NCI-H82 (cell line): ENCODE measurements around the gene AACS.
"Not testable (repeated sequence)": the region's sequence is repeated elsewhere in the genome, so short reads cannot be mapped to it uniquely, and the experiment has no call there.

Experiments used
- DNase-seq: peaks from one replicate; lab custom pipeline; 2025; lab: John Stamatoyannopoulos, UW

AACS gene, protein sequence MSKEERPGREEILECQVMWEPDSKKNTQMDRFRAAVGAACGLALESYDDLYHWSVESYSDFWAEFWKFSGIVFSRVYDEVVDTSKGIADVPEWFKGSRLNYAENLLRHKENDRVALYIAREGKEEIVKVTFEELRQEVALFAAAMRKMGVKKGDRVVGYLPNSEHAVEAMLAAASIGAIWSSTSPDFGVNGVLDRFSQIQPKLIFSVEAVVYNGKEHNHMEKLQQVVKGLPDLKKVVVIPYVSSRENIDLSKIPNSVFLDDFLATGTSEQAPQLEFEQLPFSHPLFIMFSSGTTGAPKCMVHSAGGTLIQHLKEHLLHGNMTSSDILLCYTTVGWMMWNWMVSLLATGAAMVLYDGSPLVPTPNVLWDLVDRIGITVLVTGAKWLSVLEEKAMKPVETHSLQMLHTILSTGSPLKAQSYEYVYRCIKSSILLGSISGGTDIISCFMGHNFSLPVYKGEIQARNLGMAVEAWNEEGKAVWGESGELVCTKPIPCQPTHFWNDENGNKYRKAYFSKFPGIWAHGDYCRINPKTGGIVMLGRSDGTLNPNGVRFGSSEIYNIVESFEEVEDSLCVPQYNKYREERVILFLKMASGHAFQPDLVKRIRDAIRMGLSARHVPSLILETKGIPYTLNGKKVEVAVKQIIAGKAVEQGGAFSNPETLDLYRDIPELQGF

DNA sequence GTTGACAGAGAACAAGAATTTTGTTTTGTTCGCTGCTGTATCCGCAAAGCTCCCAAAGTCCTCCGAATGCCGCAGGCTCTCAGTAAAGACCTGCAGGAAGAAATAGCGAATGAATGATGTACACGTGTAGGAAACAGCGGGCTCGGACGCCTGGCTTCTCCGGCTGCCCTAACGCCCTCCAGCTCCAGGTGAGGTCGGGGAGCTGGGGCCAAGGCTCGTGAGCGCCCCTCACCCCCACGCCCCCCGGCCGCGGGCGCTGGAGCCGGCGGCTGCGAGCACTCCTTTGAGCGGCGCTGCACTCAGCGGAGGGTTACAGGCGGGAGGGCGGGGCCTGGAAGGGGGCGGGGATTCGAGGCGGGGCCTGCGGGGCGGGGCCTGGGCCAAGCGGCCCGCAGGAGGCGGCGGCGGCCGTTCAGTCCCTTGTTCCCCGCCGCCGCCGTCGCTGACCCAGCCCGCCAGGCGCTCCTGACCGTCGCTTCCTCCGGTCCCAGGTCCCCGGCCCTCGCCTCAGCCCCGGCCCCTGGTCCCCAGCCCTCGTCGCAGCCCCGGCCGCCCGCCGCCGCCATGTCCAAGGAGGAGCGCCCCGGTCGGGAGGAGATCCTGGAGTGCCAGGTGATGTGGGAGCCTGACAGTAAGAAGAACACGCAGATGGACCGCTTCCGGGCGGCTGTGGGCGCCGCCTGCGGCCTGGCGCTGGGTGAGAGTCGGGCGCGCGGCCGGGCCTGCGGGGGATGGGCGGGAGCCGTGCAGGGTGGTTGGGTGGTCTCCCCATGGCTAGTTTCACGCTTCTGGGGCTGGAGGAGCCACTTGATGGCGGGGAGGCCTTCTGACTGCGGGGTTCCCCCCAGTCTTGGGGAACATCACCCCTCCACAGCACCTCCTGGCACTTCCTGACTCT is at the start of gene AACS:
TSS of gene AACS (plus strand) at position 415 of the 898 bp plus-strand sequence. CDS start at position 565, 150 bp downstream.
- DNase-seq = peak; percentile 88

DNA sequence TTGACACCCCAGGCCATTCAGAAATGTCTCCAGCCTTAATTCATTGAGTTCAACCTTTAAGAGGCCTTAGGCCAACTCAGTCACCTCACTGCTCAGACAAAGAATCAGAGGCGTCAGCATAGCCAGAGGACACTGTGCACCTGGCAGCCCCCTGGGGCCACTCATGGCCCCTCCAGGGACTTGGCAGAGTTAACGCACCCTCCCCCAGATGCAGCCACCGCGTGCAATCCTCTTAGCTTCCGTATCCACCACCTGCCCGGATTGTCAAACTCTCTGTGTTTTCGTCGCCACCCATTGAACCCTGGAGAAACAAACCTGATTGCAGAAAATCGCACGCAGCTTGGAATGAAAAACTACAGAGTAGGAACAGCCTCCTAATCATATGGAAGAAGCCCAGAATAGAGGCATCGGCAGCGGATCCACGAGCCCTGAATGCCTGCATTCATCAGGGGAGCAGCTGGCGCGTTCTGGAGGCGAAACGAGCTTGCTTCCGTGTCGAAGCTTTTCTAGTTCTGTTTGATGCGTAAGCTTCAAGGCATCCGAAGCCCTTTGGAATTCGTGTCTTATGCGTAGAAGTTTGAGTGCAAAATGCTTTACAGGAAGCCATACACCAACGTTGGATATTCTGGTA is 49.4 kb upstream of the AACS start:
- DNase-seq = peak; percentile 75

DNA sequence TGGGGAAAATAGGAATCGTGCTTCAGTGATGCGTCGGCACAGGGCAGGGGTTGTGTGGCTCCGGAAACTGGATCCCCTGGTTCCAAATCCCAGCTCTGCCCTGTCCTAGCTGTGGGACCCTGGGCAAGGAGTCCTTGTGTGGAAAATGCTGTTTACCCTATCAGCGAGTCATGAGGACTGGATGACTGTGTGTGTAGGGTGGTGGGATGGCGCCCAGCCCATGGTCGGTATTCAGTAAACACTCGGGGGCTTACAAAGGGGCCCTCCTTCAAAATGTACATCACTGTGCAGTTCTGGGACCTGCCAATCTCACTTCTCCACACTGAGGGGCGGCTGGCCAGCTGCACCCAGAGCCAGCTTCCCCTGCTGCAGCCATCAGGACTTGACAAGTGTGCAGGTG is 47.4 kb upstream of the AACS start:
- no peak for DNase-seq

DNA sequence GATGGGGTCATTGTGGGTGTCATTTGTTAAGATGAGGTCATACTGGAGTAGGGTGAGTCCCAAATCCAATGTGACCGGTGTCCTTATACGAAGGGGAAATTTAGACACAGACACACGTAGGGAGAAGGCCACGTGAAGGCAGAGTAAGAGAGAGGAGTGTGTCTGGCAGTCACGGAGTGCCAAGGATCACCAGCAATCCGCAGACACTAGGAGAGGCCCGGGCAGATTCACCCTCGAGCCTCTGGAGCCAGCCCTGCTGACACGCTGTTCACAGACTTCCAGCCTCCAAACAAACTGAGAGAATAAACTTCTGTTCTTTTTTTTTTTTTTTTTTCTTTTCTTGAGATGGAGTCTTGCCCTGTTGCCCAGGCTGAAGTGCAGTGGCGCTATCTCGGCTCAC is 46.9 kb upstream of the AACS start:
- no peak for DNase-seq

DNA sequence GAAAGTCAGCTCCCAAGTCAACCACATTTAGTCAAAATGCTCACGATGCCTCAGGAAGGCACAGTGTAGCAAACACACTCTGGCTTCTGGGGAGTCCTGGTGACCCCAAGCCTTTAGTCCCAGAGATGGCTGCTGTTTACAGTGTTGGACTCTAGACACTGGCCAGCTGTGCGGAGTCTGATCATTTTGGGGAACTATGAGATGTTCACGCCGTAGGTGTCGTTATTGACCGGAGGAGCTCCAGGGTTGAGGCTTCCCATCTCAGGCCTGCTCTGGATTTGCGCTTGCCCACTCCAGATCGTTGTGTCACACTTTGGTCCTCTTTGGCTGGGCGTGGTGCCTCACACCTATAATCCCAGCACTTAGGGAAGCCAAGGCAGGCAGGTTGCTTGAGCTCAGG is 44.1 kb upstream of the AACS start:
- DNase-seq = no peak

DNA sequence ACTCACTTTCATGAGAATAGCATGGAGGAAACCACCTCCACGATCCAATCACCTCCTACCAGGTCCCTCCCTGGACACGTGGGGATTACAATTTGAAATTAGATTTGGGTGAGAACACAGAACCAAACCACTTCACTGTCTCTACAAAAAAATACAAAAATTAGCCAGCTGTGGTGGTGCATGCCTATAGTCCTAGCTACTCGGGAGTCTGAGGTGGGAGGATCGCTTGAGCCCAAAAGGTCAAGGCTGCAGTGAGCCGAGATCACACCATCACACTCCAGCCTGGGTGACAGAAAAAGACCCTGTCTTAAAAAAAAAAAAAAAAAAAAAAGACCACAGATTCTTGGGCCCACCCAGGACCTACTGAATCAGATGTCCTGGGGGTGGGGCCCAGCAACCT is 43.5 kb upstream of the AACS start:
- no peak for DNase-seq

DNA sequence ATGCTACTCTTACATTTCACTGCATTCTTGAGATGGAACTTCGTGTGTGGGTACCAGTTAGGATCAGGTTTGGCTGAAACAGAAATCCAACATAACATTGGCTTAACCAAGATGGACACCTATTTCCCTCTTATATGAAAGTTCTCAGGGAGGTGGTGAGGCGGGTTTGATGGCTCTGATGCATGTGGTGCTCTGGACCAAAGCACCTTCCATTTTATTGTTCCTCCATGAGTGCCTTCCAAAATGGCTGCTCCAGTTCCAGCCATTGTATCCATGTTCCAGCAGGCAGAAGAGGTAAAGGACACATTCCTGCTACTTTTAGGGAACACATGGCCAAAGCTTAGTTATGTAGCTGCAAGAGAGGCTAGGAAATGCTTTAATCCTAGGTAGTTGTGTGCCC is 42.2 kb upstream of the AACS start:
- no peak for DNase-seq

DNA sequence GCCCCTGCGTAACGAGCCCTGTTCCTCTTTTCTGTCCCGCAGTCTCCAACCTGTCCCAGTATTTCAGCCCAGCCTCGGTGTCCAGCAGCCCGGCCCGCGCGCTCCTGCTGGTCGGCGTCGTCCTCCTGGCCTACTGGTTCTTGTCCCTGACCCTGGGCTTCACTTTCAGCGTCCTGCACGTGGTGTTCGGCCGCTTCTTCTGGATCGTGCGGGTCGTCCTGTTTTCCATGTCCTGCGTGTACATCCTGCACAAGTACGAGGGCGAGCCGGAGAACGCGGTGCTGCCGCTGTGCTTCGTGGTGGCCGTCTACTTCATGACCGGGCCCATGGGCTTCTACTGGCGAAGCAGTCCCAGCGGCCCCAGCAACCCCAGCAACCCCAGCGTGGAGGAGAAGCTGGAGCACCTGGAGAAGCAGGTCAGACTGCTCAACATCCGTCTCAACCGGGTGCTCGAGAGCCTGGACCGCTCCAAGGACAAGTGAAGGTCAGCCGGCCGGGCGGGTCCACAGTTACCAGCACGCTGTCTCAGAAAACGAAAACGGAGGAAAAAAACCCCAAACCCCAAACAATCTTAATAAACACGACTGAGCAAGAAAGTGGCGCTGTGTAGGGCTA is 40.2 kb upstream of the AACS start:
- DNase-seq = no peak

DNA sequence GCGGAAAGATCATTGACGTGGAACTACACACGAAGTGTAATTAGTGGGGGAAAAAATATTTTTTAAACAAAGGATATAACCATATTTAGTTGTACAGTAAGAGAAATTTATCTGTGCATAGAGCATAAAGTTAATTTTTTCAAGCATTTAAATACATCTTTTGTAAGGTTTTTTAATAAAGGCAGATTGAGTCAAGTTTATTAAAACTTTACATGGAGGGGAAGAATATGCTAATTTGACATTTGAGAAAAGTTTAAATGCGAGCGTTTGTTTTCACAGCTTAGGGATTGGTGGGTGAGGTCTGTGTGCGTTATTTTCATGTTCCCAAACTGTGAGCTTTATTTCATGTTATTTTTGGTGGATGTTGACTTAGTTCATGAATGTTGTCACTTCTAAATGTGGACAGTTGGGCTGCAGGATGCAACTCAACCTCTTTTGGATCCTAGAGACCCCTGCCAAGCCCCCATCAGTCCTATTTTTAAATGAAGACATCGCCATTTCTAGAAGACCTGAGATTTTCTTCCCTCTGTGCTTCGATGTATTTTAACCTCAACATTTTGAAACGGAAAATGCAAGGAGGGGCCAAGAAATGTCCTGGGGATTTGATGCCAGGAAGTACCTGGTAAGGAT is 39.5 kb upstream of the AACS start:
- no peak for DNase-seq

DNA sequence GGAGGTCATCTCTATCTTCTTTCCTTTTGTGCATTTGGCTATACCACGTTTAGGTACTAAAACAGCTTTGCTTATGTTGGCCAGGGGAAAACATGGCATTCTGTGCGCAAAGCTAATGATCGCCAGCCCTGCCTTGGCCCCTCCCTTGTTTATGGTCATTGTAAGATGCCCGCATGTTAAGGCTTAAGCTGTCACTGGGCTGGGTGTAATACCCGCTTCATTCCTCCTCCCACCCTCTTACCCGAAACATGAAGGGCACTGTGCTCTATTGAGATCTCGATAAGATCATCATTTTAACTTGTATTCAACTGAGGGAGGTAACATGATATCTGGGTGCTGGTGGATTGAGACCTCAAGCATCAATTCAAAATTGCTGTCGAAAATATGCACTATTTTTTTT is 37.1 kb upstream of the AACS start:
- DNase-seq = no peak

DNA sequence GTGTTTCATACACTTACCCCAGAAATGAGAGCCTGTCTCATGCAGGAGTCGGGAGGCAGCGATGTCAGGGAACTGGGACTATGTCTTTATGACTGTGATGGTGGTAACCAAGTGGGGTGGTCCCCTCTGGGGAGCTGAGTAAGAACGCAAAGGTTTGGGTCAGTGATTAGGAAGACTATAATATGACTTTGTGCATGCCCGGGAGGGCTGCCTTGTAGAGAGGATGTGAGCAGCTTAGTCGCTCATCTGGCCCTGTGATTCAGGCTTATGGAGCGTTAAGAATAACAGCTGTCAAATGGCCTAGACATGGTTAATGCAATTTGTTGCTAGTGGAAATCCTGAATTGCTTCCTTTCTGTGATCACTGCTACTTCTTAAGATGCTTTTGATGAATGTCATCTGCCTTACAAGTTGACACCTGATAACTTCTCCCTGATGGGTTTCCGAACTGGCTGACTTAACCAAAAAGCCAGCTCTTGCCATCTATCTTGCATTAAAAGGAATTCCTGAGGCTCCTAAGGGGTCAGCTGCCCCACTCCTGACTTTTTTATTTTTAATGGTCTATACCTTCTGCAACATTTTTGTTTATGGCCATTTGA is 35.4 kb upstream of the AACS start:
- DNase-seq = peak; percentile 97

DNA sequence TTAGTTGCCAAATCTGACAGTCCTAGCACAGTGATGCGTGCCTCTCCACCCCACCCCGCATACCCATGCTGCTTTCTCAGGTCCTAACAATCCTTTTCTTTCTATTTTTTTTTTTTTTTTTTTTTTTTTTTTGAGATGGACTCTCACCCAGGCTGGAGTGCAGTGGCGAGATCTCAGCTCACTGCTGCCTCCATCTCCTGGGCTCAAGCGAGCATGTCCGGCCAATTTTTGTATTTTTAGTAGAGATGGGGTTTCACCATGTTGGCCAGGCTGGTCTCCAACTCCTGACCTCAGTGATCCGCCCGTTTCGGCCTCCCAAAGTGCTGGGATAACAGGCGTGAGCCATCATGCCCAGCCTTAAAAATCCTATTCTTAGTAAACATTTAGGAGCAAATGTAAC is 33.8 kb upstream of the AACS start:
- not testable (repeated sequence) for DNase-seq

DNA sequence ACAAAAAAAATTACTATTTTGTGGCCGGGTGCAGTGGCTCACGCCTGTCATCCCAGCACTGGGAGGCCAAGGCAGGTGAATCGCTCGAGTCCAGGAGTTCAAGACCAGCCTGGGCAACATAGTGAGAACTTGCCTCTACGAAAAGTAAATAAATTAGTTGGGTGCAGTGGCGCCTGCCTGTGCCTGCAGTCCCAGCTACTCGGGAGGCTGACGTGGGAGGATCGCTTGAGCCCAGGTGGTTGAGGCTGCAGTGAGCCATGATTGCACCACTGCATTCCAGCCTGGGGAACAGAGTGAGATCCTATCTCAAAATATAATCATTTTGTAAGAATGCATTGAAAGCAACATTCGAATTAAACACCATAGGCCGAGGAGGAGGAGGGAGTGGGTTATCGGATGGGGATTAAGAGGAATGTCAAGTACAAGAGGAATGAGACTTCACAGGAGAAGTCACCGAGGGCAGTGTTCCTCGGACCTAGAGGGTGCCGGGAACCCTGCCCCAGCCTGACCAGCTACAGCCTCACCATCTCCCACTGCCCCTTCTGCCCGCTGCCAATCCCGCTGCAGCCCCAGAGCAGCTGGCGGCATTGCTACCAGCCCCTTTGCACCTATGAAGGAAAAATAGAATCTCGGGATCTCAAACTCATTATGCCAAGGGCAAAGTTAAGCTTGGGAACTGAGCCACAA is 32.6 kb upstream of the AACS start:
- DNase-seq = no peak

DNA sequence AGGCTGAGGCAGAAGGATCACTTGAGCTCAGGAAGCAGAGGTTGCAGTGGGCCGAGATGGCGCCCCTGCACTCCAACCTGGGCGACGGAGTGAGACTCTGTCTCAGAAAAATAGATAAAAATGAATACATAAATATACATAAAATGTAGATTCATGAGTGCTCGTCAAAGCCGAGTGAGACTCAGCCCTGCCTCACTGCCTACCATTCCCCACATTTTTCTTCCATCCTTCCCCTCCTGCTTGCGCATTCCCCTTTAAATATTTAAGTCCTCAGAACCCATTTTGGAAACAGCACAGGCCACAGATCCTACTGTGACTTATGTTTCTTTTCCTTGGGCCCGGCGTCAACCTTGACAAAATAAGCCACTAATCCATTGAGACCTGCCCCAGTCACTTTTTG is 31.9 kb upstream of the AACS start:
- no peak for DNase-seq

DNA sequence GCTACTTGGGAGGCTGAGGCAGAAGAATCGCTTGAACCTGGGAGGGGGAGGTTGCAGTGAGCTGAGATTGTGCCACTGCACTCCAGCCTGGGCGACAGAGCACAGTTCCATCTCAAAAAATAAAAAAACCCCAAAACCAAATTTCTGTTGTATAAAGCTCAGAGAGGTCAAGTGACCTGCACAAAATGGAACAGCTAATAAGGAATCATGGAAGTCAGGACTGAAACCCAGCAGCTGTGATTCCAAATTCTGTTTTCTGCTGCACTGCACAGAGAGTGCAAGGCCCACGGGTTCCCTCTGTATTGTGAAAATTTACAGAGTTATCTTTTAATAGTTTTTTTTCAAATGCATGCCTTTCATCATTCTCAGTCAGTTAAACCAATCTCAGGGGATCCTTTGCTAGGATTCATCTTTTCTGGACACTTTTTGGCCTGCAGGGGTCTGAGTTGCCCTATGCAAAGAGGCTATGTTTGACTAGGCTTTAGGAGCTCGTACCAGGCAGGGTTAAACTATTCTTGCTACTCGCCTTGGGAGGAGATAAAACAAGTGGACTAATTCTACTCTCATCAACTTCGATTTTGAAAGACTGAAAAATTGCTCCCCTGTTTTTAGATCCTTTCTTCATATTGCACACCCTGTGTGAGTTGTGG is 26.1 kb upstream of the AACS start:
- DNase-seq = no peak

DNA sequence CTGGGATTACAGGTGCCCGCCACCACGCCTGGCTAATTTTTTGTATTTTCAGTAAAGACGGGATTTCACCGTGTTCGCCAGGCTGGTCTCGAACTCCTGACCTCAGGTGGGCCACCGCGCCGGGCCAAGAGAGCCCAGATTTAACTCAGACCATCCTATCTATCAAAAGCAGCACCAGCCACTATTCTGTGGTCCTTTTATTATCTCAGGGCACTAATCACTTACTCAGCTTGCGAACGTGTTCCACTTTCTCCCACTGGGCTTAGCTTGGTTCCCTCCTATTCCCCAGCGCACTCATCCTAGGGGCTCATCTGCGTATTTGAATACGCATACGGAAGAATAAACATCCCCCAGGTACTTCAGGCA is 16.2 kb upstream of the AACS start:
- DNase-seq = no peak

DNA sequence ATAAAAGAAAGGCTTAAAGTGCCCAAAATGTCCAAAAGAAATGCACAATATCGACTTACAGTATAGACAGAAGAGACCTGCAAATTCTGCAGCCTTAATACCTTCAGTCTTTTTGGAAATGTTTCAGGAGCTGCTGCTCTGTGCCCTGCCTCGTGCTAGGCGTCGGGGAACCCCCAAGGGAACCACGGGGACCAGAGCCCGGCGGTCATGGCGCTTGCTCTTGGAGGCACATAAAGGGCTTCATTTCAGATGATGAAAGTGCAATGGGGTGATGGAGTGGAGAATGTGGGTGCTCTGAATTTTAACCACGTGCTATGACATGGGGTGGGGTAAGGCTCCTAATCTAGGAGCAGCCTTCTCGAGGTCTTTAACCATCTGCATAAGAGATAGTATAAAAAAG is 14.8 kb upstream of the AACS start:
- no peak for DNase-seq

DNA sequence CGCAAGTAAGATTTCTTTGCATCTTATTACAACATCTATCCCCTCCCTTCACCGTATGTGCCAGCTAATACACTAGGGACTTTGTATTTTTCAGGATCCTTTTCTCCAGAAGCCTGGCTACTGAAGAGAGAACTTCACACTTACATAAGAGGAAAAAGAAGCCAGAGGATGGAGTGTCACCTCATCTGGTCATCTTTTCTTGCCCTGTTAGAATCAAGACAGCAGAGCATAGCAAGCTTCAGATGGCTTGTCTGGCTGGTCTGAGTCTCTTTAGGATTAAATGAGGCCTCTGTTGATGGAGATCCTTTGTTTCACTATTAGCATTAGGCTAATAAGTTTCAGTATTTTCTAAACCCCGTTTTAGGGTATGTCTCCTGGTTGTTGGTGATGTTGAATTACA is 14.4 kb upstream of the AACS start:
- no peak for DNase-seq

DNA sequence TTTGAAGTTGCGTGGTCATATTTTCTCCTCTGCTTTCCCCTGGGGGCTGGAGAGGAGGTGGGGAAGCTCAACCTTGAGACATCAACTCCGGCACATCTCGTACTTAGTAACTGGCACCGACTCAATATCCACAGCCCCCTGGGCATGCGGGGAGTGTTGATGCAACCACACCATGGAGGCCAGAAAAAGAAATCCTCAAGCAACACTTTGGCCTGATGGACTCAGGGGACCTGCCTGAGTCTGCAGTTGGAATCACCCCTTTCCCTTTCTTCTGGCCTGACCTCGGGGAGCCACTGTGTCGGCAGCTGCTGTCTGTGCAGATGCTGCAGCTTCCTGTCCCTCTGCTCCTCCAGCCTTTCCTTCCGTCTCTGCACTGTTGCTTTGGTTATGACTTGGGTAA is 11.4 kb upstream of the AACS start:
- DNase-seq = no peak

DNA sequence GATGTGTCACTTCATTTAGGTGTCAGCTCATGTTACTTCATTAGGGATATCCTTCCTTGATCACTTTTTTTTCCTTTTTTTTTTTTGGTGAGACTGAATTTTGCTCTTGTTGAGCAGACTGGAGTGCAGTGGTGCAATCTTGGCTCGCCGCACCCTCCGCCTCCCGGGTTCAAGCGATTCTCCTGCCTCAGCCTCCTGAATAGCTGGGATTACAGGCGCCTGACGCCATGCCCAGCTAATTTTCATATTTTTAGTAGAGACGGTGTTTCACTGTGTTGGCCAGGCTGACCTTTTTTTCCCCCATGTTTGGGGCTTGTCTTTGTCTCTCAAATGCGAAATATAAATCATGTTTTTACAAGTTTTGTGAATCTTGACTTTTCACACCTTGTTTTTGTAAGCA is 9.6 kb upstream of the AACS start:
- no peak for DNase-seq
